ENCODE results near the gene HPS3. TPM values are rescaled to one million over a fixed set of nuclear protein-coding genes. Genes with fewer than 3 reads are reported as not detected.

The HPS3 gene
- total and polyA plus RNA-seq, 2 of the 4 experiments (the other 2 are of a cell fraction) = 15.2 to 24.2 TPM

GRCh38 chr3:149163066-149163465 is 33.6 kb downstream of the HPS3 start:
- Histone ChIP-seq H2AK5ac (ENCODE audit: low read depth, low read length) (no peak overlapping the region), H3K4ac (ENCODE audit: low read depth, low read length) (no peak overlapping the region), H4K20me1 (ENCODE audit: insufficient read depth, low read length) (no peaks in the 10 kb centered on the region), H3K79me1 (ENCODE audit: low read depth in 1 of 2, low read length in 2 of 2) (no peaks in the 10 kb centered on the region; a peak in 2 of 4 replicates), H3K14ac (replicated peaks; ENCODE audit: low read depth, low read length) (no peak overlapping the region), H4K8ac (ENCODE audit: low read depth in 2 of 2, low read length in 2 of 2) (no peak overlapping the region), H3K56ac (ENCODE audit: extremely low read depth, insufficient read depth, low read length) (no peak overlapping the region), H3K9me1 (ENCODE audit: insufficient read depth, low read length) (0 out of 2 replicates have a peak, but pooled peaks cover 6% of the 10 kb centered on the region), H4K5ac (ENCODE audit: low read depth, low read length) (no peak overlapping the region), H3K9me3 (ENCODE audit: control insufficient read depth, insufficient read depth, low read length) (no peaks in the 10 kb centered on the region), H3K27ac (ENCODE audit: insufficient read depth, low read length) (no peak overlapping the region), H3K18ac (ENCODE audit: low read depth, low read length) (no peak overlapping the region), H3K27me3 (ENCODE audit: control insufficient read depth, insufficient read depth, low read length) (no peaks in the 10 kb centered on the region), H2BK20ac (ENCODE audit: low read depth, low read length) (no peak overlapping the region), H2AK9ac (replicated peaks; ENCODE audit: low read depth, low read length, poor library complexity) (no peak overlapping the region), H3K9ac (ENCODE audit: low read depth, low read length) (no peak overlapping the region), H4K91ac (ENCODE audit: insufficient read depth, low read depth, low read length) (no peak overlapping the region), H3K4me3 (ENCODE audit: insufficient read depth, low read depth, low read length) (no peak overlapping the region), H3K36me3 (ENCODE audit: control insufficient read depth, insufficient read depth, low read length) (peaks cover 34% of the 10 kb centered on the region), H2AFZ (replicated peaks; ENCODE audit: low read length, poor library complexity) (no peak overlapping the region), H3K23ac (ENCODE audit: low read depth, low read length) (no peak overlapping the region), H2BK120ac (ENCODE audit: low read depth, low read length) (no peak overlapping the region), H3K4me1 (ENCODE audit: control insufficient read depth, insufficient read depth, low read length) (no peaks in the 10 kb centered on the region), H2BK5ac (ENCODE audit: low read depth, low read length, poor library complexity, severe bottlenecking) (no peak overlapping the region), H3K4me2 (ENCODE audit: low read depth, low read length) (no peak overlapping the region), H2BK15ac (ENCODE audit: low read depth, low read length) (no peak overlapping the region)
- ATAC-seq (ENCODE audit: low read depth) = no peak
- in situ Hi-C loops (cut with MboI; ENCODE audit: low sequenced_read_pairs) (no loop called here), intact Hi-C loops (cut with micrococcal nuclease) (no loop called here), dilution Hi-C loops (cut with HindIII; ENCODE audit: low sequenced_read_pairs, unreplicated experiment) (no loop called here)
- CTCF ChIA-PET = no interaction called here
- DNase-seq = no peak
- TF ChIP-seq ELK1 (IDR thresholded peaks at IDR 0.05; ENCODE audit: borderline replicate concordance, low read depth, low read length) (no peak), CTCF (conservative IDR thresholded peaks at IDR 0.05; ENCODE audit: low read depth, low read length) (no peak), POLR2A (IDR thresholded peaks at IDR 0.05; ENCODE audit: low read depth, low read length) (no peak), FOS (IDR thresholded peaks at IDR 0.05; ENCODE audit: low read depth, low read length) (no peak), USF2 (IDR thresholded peaks at IDR 0.05; ENCODE audit: low read depth, low read length) (no peak), RAD21 (IDR thresholded peaks at IDR 0.05; ENCODE audit: low read length) (no peak), RCOR1 (IDR thresholded peaks at IDR 0.05; ENCODE audit: insufficient replicate concordance, low read length) (no peak), BHLHE40 (IDR thresholded peaks at IDR 0.05; ENCODE audit: low read depth, low read length) (no peak), MAFK (IDR thresholded peaks at IDR 0.05; ENCODE audit: low read depth, low read length) (no peak), CEBPB (IDR thresholded peaks at IDR 0.05; ENCODE audit: low read depth, low read length) (no peak), SMC3 (IDR thresholded peaks at IDR 0.05; ENCODE audit: low read depth, low read length) (no peak)
- no TSS peak for BruUV-seq (replicated peaks)
- WGBS, 2 experiments (ENCODE audit: extremely low coverage in 2 of 2, insufficient read length in 1 of 2) = no CpG with 5 or more reads among the region's 1 CpG
- POLR2A ChIA-PET (ENCODE audit: unreplicated experiment) = no interaction called here

Data from IMR-90 (cell line).